Parathyroid adenoma (tissue), 2 donors: ENCODE data around the gene ANTKMT.

ENCODE experiments used
- H2AFZ ChIP-seq: fragments of 300-600 bp; sonication (generic); one replicate; pipeline ENCODE4 v1.7.0; 2017; ENCODE audit warnings: antibody characterized with exemption, mild to moderate bottlenecking
- H3K27ac ChIP-seq: fragments of 300-600 bp; sonication (generic); one replicate; pipeline ENCODE4 v1.7.0; 2017
- H3K27me3 ChIP-seq: fragments of 300-600 bp; sonication (generic); one replicate; pipeline ENCODE4 v1.7.0; 2017; ENCODE audit warnings: low read length; ENCODE audit not compliant: control insufficient read depth, insufficient read depth
- H3K36me3 ChIP-seq: fragments of 300-600 bp; sonication (generic); one replicate; pipeline ENCODE4 v1.7.0; 2017; ENCODE audit warnings: low read length; ENCODE audit not compliant: control insufficient read depth, insufficient read depth
- H3K4me1 ChIP-seq: fragments of 300-600 bp; sonication (generic); one replicate; pipeline ENCODE4 v1.7.0; 2017; ENCODE audit warnings: control low read depth
- H3K4me2 ChIP-seq: fragments of 300-600 bp; sonication (generic); one replicate; pipeline ENCODE4 v1.7.0; 2017; ENCODE audit warnings: low read length
- H3K4me3 ChIP-seq: fragments of 300-600 bp; sonication (generic); one replicate; pipeline ENCODE4 v1.7.0; 2017; ENCODE audit warnings: low read depth, low read length
- H3K79me2 ChIP-seq: fragments of 300-600 bp; sonication (generic); one replicate; pipeline ENCODE4 v1.7.0; 2017; ENCODE audit warnings: control low read depth
- H3K9ac ChIP-seq: fragments of 300-600 bp; sonication (generic); one replicate; pipeline ENCODE4 v1.7.0; 2017; ENCODE audit warnings: mild to moderate bottlenecking
- H3K9me3 ChIP-seq: fragments of 300-600 bp; sonication (generic); one replicate; pipeline ENCODE4 v1.7.0; 2017; ENCODE audit warnings: low read length; ENCODE audit not compliant: control insufficient read depth
- TF ChIP-seq, protein P1 (sequence below): fragments of 300-600 bp; sonication (generic); IDR thresholded peaks from one replicate; pipeline ENCODE4 v1.7.0; 2017; ENCODE audit warnings: antibody characterized with exemption, mild to moderate bottlenecking
- donor health status: primary hyperparathyroidism.

The ANTKMT gene

DNA sequence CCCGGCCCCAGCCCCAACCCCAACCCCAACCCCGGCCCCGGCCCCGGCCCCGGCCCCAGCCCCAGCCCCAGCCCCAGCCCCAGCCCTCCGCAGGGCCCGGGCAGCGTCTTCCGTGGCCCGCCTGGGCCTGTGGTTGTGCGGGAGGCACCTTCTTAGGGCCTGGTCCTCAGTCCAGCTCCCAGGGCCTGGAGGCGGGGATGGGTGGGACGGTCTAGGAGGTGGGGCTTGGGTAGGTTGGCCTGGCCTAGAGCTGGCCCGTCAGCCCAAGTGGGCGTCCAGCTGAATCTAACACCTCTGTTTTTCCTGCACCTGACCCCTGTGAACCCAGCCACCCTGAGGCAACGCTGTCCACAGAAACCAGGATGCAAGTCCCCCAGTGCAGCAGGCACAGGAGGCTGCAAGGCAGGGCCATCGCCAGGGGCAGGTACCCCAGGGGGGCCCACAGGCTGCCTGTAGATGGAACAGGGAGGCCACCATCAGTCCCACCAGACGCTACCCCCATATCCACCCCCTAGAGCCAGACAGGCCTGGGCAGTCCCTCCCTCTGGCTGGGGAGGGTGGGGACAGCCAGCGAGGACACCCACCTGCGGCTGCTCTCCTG lies 48.3 kb downstream of the ANTKMT start:
- H3K9ac ChIP-seq, result no peak overlapping the region
- H3K9me3 ChIP-seq, result no peaks in the 10 kb centered on the region
- TF ChIP-seq, protein P1, sequence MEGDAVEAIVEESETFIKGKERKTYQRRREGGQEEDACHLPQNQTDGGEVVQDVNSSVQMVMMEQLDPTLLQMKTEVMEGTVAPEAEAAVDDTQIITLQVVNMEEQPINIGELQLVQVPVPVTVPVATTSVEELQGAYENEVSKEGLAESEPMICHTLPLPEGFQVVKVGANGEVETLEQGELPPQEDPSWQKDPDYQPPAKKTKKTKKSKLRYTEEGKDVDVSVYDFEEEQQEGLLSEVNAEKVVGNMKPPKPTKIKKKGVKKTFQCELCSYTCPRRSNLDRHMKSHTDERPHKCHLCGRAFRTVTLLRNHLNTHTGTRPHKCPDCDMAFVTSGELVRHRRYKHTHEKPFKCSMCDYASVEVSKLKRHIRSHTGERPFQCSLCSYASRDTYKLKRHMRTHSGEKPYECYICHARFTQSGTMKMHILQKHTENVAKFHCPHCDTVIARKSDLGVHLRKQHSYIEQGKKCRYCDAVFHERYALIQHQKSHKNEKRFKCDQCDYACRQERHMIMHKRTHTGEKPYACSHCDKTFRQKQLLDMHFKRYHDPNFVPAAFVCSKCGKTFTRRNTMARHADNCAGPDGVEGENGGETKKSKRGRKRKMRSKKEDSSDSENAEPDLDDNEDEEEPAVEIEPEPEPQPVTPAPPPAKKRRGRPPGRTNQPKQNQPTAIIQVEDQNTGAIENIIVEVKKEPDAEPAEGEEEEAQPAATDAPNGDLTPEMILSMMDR, result no peak
- H3K36me3 ChIP-seq, result no peaks in the 10 kb centered on the region
- no peak overlapping the region for H3K27ac ChIP-seq
- H3K4me3 ChIP-seq, result no peak overlapping the region
- H3K4me2 ChIP-seq, result no peak overlapping the region
- H2AFZ ChIP-seq, result no peak overlapping the region
- H3K4me1 ChIP-seq, result no peaks in the 10 kb centered on the region
- no peaks in the 10 kb centered on the region for H3K79me2 ChIP-seq
- H3K27me3 ChIP-seq, result no peaks in the 10 kb centered on the region

DNA sequence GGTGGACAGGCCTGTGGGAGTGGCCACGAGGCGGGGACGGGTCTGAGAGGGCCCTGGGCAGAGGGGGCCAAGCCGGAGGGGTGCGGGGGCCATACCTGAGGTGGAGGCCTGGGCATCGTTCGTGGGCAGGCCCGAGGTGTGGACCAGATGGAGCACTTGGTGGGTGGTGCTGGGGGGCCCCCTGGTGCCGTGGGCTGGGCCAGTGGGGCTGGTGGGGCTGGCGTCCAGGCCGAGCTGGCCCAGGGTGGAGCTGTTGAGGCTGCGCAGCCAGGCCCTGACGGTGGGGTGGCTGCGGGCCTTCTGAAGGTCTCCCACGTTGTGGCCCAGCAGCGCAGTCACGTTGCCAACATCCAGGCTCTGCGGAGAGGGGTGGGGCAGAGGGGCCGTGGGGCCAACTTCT lies 49.0 kb downstream of the ANTKMT start:
- Histone ChIP-seq H3K79me2 (no peaks in the 10 kb centered on the region), H3K4me2 (no peak overlapping the region), H3K27me3 (no peaks in the 10 kb centered on the region), H3K4me3 (no peak overlapping the region), H3K9me3 (no peaks in the 10 kb centered on the region), H2AFZ (no peak overlapping the region), H3K36me3 (no peaks in the 10 kb centered on the region), H3K4me1 (no peaks in the 10 kb centered on the region), H3K9ac (no peak overlapping the region), H3K27ac (no peak overlapping the region)
- TF ChIP-seq, protein P1, result no peak

DNA sequence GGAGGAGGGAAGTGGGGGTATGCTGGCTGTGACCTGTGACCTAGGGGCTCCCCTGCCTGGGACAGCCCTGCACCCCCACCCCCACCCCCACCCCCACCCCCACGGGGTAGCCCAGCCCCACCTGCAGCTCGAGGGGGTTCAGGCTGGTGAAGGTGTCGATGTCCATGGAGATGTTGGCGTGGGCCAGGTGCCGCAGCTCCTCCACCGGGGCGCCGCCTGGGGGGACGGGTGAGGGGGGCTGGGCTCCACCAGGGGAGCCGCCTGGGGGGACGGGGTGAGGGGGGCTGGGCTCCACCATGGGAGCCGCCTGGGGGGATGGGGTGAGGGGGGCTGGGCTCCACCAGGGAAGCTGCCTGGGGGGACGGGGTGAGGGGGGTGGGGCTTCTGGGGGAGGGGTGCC lies 49.5 kb downstream of the ANTKMT start:
- no peak overlapping the region for H3K4me3 ChIP-seq
- no peak overlapping the region for H3K27ac ChIP-seq
- no peaks in the 10 kb centered on the region for H3K9me3 ChIP-seq
- TF ChIP-seq, protein P1, result no peak
- no peaks in the 10 kb centered on the region for H3K79me2 ChIP-seq
- no peak overlapping the region for H3K9ac ChIP-seq
- H3K27me3 ChIP-seq, result no peaks in the 10 kb centered on the region
- no peak overlapping the region for H3K4me2 ChIP-seq
- no peaks in the 10 kb centered on the region for H3K36me3 ChIP-seq
- no peak overlapping the region for H2AFZ ChIP-seq
- H3K4me1 ChIP-seq, result no peaks in the 10 kb centered on the region
